HEK293 (cell line): ENCODE results near the gene ARPC3.
A peak's percentile ranks its signal among the peaks of the same experiment; 100 is the strongest.

Source experiments
- HIC1 ChIP-seq: fragments of 450-650 bp; formaldehyde crosslinking; IDR thresholded peaks from 2 replicates; pipeline ENCODE4 v1.5.1; 2016; ENCODE audit warnings: missing biosample characterization, missing genetic modification characterization
- KLF16 ChIP-seq: fragments of 450-650 bp; formaldehyde crosslinking; IDR thresholded peaks from 2 replicates; pipeline ENCODE4 v1.5.1; 2017; ENCODE audit warnings: missing biosample characterization, missing genetic modification characterization
- YY1 ChIP-seq: fragments of 450-650 bp; formaldehyde crosslinking; IDR thresholded peaks from 2 replicates; pipeline ENCODE4 v1.5.1; 2018; ENCODE audit warnings: missing biosample characterization, missing genetic modification characterization
- ZBTB44 ChIP-seq: fragments of 450-650 bp; IDR thresholded peaks from 2 replicates; pipeline ENCODE4 v1.5.1; 2018; ENCODE audit warnings: missing biosample characterization, mild to moderate bottlenecking, missing genetic modification characterization
- ZFP69B ChIP-seq: fragments of 450-650 bp; formaldehyde crosslinking; IDR thresholded peaks from 2 replicates; pipeline ENCODE4 v1.5.1; 2016; ENCODE audit warnings: missing biosample characterization, missing genetic modification characterization
- ZNF184 ChIP-seq: fragments of 450-650 bp; IDR thresholded peaks from 2 replicates; pipeline ENCODE4 v1.5.1; 2018; ENCODE audit warnings: missing biosample characterization, mild to moderate bottlenecking, missing genetic modification characterization
- ZNF214 ChIP-seq: fragments of 450-650 bp; formaldehyde crosslinking; IDR thresholded peaks from 2 replicates; pipeline ENCODE4 v1.5.1; 2017; ENCODE audit warnings: missing biosample characterization, mild to moderate bottlenecking, missing genetic modification characterization, borderline replicate concordance
- ZNF223 ChIP-seq: fragments of 450-650 bp; formaldehyde crosslinking; IDR thresholded peaks from 2 replicates; pipeline ENCODE4 v1.5.1; 2016; ENCODE audit warnings: missing biosample characterization, missing genetic modification characterization
- ZNF354C ChIP-seq: fragments of 450-650 bp; formaldehyde crosslinking; IDR thresholded peaks from 2 replicates; pipeline ENCODE4 v1.5.1; 2016; ENCODE audit warnings: missing biosample characterization, missing genetic modification characterization, low read depth, borderline replicate concordance
- ZNF366 ChIP-seq: fragments of 450-650 bp; formaldehyde crosslinking; conservative IDR thresholded peaks from 2 replicates; pipeline ENCODE4 v1.5.1; 2016; ENCODE audit warnings: missing biosample characterization, missing genetic modification characterization
- ZNF394 ChIP-seq: fragments of 450-650 bp; formaldehyde crosslinking; IDR thresholded peaks from 2 replicates; pipeline ENCODE4 v1.5.1; 2016; ENCODE audit warnings: missing biosample characterization, missing genetic modification characterization, mild to moderate bottlenecking, moderate library complexity, borderline replicate concordance
- ZNF555 ChIP-seq: fragments of 450-650 bp; formaldehyde crosslinking; conservative IDR thresholded peaks from 2 replicates; pipeline ENCODE4 v1.5.1; 2017; ENCODE audit warnings: missing biosample characterization, mild to moderate bottlenecking, missing genetic modification characterization, inconsistent platforms
- ZNF558 ChIP-seq: fragments of 450-650 bp; formaldehyde crosslinking; IDR thresholded peaks from 2 replicates; pipeline ENCODE4 v1.5.1; 2016; ENCODE audit warnings: missing biosample characterization, missing genetic modification characterization
- ZNF600 ChIP-seq: fragments of 450-650 bp; formaldehyde crosslinking; IDR thresholded peaks from 2 replicates; pipeline ENCODE4 v1.5.1; 2016; ENCODE audit warnings: missing biosample characterization, missing genetic modification characterization
- ZNF623 ChIP-seq: fragments of 450-650 bp; formaldehyde crosslinking; IDR thresholded peaks from 2 replicates; pipeline ENCODE4 v1.5.1; 2016; ENCODE audit warnings: missing biosample characterization, missing genetic modification characterization
- ZNF677 ChIP-seq: fragments of 450-650 bp; IDR thresholded peaks from 2 replicates; pipeline ENCODE4 v1.5.0; 2018; ENCODE audit warnings: missing biosample characterization, mild to moderate bottlenecking, missing genetic modification characterization, moderate library complexity
- ZNF777 ChIP-seq: fragments of 450-650 bp; formaldehyde crosslinking; IDR thresholded peaks from 2 replicates; pipeline ENCODE4 v1.5.1; 2017; ENCODE audit warnings: missing biosample characterization, missing genetic modification characterization, borderline replicate concordance
- ZNF785 ChIP-seq: fragments of 450-650 bp; formaldehyde crosslinking; IDR thresholded peaks from 2 replicates; pipeline ENCODE4 v1.5.1; 2016; ENCODE audit warnings: missing biosample characterization, missing genetic modification characterization
- ZNF837 ChIP-seq: fragments of 450-650 bp; formaldehyde crosslinking; IDR thresholded peaks from 2 replicates; pipeline ENCODE4 v1.5.1; 2016; ENCODE audit warnings: missing biosample characterization, missing genetic modification characterization
- ZSCAN23 ChIP-seq: fragments of 450-650 bp; formaldehyde crosslinking; IDR thresholded peaks from 2 replicates; pipeline ENCODE4 v1.5.1; 2016; ENCODE audit warnings: missing biosample characterization, missing genetic modification characterization
- TF ChIP-seq, protein P1 (sequence below): fragments of 450-650 bp; formaldehyde crosslinking; IDR thresholded peaks from 2 replicates; pipeline ENCODE4 v1.5.1; 2016; ENCODE audit warnings: missing biosample characterization, missing genetic modification characterization
- TF ChIP-seq, protein P2 (sequence below): fragments of 450-650 bp; formaldehyde crosslinking; IDR thresholded peaks from 2 replicates; pipeline ENCODE4 v1.5.1; 2017; ENCODE audit warnings: missing biosample characterization, mild to moderate bottlenecking, missing genetic modification characterization, moderate library complexity
- TF ChIP-seq, protein P3 (sequence below): fragments of 450-650 bp; formaldehyde crosslinking; optimal IDR thresholded peaks from 2 replicates; pipeline ENCODE3; 2016; ENCODE audit warnings: missing biosample characterization, mild to moderate bottlenecking, missing genetic modification characterization

Gene ARPC3

DNA sequence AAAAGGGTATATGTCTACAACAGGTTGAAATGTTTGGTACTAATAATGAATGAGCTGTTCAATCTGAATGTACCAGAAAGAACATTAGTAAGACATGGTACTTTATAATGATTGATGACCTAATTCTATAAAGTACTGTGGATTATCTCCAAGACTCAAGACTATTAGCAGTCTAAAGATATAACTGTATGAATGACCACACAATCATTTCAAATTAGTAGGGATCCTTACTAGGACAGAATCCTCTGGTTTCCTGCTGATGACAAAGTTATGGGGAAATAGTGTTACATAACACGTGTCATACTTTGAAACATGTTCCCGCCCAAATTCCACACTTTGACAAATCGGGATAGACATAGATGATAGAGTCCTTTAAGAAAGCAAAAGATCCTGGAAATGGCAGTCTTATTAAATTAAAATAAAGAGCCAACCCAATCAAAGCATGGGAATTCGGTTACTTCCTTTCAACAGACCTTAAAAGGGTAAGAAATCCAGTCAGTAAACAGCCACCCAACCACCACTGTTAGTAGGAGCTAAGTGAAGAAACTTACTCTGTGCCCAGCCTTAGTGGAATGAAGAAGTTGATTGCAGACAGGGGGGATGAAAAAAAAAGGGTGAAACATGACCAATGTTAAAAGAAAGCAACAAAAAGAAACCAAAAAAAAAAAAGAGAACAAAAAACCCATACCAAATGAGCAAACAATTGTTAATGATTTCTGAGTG, 49.0 kb upstream of the ARPC3 start (continued):
- TF ChIP-seq, protein P1, sequence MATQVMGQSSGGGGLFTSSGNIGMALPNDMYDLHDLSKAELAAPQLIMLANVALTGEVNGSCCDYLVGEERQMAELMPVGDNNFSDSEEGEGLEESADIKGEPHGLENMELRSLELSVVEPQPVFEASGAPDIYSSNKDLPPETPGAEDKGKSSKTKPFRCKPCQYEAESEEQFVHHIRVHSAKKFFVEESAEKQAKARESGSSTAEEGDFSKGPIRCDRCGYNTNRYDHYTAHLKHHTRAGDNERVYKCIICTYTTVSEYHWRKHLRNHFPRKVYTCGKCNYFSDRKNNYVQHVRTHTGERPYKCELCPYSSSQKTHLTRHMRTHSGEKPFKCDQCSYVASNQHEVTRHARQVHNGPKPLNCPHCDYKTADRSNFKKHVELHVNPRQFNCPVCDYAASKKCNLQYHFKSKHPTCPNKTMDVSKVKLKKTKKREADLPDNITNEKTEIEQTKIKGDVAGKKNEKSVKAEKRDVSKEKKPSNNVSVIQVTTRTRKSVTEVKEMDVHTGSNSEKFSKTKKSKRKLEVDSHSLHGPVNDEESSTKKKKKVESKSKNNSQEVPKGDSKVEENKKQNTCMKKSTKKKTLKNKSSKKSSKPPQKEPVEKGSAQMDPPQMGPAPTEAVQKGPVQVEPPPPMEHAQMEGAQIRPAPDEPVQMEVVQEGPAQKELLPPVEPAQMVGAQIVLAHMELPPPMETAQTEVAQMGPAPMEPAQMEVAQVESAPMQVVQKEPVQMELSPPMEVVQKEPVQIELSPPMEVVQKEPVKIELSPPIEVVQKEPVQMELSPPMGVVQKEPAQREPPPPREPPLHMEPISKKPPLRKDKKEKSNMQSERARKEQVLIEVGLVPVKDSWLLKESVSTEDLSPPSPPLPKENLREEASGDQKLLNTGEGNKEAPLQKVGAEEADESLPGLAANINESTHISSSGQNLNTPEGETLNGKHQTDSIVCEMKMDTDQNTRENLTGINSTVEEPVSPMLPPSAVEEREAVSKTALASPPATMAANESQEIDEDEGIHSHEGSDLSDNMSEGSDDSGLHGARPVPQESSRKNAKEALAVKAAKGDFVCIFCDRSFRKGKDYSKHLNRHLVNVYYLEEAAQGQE (tag by site-specific recombination) = no peak
- TF ChIP-seq ZNF677 = no peak
- peak; percentile 13; the same call in 1 of the 2 replicates for TF ChIP-seq ZNF558 (tag by site-specific recombination)
- no peak for TF ChIP-seq ZNF223
- TF ChIP-seq ZNF623 (tag by site-specific recombination) = no peak
- TF ChIP-seq ZFP69B = peak; percentile 59; the same call in 1 of the 2 replicates
- TF ChIP-seq ZNF366 (tag by site-specific recombination) = peak; percentile 58
- no peak for TF ChIP-seq ZSCAN23 (tag by site-specific recombination)
- no peak for TF ChIP-seq ZNF777 (tag by site-specific recombination)
- 0 out of 2 replicates have a peak, but pooled peaks have one; percentile 18 for TF ChIP-seq ZBTB44 (tag by site-specific recombination)
- no peak for TF ChIP-seq YY1 (tag by site-specific recombination)
- TF ChIP-seq KLF16 (tag by site-specific recombination) = no peak
- TF ChIP-seq ZNF394 (tag by site-specific recombination) = 0 out of 2 replicates have a peak, but pooled peaks have one; percentile 12
- TF ChIP-seq ZNF184 (tag by site-specific recombination) = no peak
- TF ChIP-seq HIC1 (tag by site-specific recombination) = no peak
- no peak for TF ChIP-seq ZNF785 (tag by site-specific recombination)
- TF ChIP-seq, protein P2, sequence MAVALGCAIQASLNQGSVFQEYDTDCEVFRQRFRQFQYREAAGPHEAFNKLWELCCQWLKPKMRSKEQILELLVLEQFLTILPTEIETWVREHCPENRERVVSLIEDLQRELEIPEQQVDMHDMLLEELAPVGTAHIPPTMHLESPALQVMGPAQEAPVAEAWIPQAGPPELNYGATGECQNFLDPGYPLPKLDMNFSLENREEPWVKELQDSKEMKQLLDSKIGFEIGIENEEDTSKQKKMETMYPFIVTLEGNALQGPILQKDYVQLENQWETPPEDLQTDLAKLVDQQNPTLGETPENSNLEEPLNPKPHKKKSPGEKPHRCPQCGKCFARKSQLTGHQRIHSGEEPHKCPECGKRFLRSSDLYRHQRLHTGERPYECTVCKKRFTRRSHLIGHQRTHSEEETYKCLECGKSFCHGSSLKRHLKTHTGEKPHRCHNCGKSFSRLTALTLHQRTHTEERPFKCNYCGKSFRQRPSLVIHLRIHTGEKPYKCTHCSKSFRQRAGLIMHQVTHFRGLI = no peak
- no peak for TF ChIP-seq ZNF354C (tag by site-specific recombination)
- TF ChIP-seq ZNF214 (tag by site-specific recombination) = no peak
- TF ChIP-seq ZNF600 = 0 out of 2 replicates have a peak, but pooled peaks have one; percentile 41
- TF ChIP-seq ZNF555 (tag by site-specific recombination) = no peak
- no peak for TF ChIP-seq ZNF837 (tag by site-specific recombination)
- TF ChIP-seq, protein P3, sequence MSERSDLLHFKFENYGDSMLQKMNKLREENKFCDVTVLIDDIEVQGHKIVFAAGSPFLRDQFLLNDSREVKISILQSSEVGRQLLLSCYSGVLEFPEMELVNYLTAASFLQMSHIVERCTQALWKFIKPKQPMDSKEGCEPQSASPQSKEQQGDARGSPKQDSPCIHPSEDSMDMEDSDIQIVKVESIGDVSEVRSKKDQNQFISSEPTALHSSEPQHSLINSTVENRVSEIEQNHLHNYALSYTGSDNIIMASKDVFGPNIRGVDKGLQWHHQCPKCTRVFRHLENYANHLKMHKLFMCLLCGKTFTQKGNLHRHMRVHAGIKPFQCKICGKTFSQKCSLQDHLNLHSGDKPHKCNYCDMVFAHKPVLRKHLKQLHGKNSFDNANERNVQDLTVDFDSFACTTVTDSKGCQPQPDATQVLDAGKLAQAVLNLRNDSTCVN (tag by site-specific recombination) = no peak
